Measurements from ENCODE around the gene SLCO2A1.

Gene SLCO2A1

DNA sequence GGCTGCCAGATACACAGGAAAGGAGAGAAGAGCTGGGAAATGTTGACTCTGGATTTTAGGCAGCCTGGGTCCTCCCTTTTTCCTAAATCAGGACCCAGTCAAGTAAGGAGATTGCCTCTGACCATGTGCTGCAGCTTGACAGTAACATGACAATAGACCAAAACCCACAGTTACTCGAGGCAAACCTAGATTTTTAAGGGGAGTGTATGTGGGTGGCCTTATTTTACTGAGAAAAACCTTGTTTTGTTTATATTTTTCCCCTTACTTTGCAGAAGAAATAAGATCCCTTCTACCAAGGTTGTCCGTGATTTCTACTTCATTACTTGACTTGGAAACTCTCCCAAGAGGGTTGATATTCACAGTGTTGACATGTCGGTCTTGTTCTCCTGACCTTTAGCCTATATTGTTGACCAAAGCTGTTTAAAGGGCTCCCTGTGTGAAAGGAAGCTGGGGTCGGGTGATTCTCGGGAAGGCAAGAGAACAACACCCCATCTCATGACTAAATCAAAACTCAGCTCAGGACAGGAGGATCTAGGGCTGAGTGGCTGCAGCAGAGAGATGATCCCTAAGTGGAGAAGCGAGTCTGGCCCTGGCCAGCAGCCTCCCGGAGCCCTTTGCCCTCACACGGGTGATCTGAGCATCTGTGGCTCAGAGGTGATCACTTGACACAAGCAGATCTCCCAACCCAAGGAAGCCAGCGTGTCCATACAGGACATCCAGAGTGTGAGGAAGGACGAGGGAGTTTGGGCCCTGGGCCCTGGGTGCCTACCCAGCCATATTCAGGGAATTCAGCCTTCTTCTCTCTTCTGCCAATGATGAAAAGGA, 31.0 kb upstream of the SLCO2A1 start:
- no peak for DNase-seq (ENCODE audit: low read depth)

GRCh38 chr3:134059671-134060560, 30.2 kb upstream of the SLCO2A1 start:
- no peak for DNase-seq (ENCODE audit: low read depth)

DNA sequence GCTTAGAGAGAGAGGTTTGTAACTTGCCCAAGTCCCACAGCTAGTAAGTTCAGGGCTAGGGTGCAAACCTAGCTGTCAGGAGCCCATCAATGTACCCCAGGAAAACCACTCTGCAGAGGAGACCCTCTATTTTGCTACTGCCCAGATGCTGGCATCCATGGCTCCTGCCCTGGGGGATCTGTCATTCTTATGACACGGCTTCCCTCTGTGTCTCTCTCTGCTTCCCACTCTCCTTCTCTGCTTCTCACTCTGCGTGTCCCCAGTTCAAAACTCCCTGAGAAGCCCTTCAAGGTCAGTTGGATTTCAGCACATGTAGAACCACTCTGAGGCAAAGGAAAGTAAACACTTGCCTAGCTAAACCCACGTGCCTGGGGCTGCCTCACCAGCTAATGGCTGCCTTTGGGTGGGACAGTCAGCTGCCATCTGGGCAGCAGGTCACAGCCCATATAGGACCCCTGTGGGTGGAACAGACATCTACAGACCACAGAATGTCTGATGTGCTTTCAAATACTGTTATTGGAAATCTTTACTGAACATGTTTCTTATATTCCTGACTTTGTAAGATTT, 29.4 kb upstream of the SLCO2A1 start:
- DNase-seq (ENCODE audit: low read depth), result no peak

DNA sequence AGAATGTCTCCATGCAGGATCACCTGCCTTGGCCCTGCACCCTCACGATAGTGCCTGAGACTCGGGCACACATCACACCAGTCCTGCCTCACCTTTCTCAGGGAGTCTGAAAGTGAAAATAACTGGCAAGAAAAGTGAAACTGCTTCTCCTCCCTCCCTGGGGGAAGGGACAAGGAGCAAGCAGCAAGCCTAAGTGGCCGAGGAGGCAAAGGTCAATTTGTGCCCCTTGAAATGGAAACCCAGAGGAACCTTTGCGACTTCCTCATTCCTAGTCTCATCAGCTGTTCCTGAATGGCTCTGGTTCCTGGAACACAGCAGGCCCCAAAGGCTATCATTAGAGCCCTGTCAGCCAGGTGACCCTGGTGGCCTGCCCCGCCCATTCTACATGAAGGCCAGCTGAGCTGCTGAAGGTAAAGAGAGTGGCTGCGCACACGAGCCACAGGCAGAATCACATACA, 28.0 kb upstream of the SLCO2A1 start:
- no peak for DNase-seq (ENCODE audit: low read depth)

DNA sequence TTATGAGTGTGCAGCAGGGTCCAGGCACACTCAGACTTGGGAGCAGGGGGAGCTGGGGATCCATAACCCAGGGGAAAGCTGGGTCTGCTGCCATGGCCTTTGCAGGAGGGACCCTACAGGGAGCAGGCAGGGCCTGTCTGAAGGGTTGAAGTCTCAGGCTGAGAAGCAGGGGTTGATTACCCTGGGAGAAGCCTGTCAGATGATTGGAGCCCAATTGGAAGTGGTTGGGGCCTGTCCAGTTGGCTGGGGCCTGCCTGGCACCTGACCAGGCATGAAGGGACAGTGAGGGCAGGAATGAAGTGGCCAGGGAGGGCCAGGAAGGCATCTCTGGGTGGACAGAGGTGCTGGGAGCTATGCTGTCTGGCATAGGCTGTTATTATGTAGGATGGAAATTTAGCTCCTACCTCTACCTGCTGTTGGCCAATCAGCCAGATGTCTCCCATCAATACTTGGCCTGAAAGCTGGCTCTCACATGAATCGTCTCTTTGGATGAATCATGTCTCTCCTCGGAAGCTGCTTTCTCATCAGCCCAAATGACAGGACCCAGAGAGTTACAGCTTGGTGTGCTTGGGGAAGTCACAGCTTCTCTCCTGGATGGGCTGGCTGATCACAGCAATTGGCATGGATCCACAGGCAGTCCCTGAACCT, 27.4 kb upstream of the SLCO2A1 start:
- no peak for DNase-seq (ENCODE audit: low read depth)

- no peak for DNase-seq (ENCODE audit: low read depth)
Measured at GRCh38 chr3:134056464-134056891, 26.8 kb upstream of the SLCO2A1 start.

DNA sequence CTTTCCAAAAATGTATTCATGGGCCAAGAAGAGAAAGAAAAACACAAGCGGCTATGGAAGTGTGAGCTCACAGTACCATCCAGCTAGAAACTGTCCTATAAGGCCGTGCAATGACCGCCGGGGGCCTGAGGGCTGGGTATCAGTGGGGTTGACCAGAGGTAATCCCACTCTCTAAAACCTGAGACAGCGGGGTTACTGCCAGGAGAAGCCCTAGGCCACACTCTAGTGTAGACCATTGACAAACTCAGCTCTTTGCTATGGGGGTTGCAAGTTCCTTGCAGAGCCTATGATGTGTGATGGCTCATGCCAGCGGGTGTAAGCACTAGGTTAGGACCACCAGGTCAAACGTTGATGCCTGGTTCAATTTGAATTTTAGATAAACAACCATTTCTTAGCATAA, 25.9 kb upstream of the SLCO2A1 start:
- no peak for DNase-seq (ENCODE audit: low read depth)

DNA sequence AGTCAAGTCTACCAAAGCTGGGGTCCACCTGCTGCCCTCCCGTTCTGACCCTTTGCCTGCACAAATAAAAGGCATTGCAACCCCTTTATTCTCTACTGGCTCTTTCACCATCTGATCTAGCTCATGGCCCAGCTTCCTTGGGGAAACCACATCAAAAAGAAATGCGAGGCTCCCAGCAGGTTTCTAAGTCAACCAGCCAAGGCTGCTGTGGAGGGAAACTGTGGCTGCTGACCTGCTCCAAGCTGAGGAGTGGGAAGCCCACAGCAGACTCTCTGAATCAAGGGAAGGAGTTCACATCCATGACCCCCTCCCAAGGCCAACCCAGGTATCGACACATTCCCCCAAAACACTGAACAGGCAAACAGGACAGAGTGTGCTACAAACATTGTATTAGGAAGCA, 25.2 kb upstream of the SLCO2A1 start:
- no peak for DNase-seq (ENCODE audit: low read depth)

- no peak for DNase-seq (ENCODE audit: low read depth)
Measured at GRCh38 chr3:134054231-134054630, 24.5 kb upstream of the SLCO2A1 start.

DNA sequence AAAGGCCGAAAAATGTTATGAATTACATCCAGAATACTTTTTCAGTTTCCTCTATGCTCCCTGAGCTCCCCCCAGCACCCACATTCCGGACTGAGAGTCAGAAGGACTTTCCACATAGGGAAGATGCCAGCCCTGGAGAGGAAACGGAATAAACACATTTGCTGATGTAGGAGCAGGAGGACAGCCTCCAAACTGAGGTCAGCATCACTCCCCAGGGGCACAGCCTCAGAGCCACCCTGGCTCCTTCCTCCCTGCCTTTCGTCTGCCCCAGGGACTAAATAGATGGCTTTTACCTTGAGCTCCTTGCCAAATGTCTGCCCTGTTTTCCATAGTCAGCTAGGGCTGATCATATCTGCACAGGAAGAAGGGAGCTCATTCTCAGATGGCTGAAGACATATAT, 22.6 kb upstream of the SLCO2A1 start:
- no peak for DNase-seq (ENCODE audit: low read depth)

GRCh38 chr3:134049676-134050075, 20.0 kb upstream of the SLCO2A1 start:
- no peak for DNase-seq (ENCODE audit: low read depth)

- no peak for DNase-seq (ENCODE audit: low read depth)
Measured at GRCh38 chr3:134048278-134048996, 18.7 kb upstream of the SLCO2A1 start.

DNA sequence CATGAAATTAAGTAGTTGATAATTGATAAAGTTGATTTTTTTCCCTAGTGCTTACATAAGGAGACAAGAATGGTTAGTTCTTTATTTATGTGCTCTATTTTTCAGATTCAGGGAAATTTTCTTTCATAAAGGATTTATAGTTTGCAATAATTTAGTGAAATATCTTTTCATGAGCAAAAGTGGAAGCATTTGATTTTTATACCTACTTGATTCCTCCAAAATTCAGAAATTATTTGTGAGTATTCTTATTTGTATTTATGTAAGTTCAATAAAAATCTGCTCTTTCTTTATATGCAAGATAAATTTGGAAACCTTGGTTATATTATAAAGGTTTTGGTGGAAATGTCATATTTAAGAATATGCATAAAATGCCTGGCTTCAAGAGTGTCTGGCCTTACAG, 14.7 kb upstream of the SLCO2A1 start:
- no peak for DNase-seq (ENCODE audit: low read depth)

GRCh38 chr3:134040066-134040465, 10.3 kb upstream of the SLCO2A1 start:
- no peak for DNase-seq (ENCODE audit: low read depth)

DNA sequence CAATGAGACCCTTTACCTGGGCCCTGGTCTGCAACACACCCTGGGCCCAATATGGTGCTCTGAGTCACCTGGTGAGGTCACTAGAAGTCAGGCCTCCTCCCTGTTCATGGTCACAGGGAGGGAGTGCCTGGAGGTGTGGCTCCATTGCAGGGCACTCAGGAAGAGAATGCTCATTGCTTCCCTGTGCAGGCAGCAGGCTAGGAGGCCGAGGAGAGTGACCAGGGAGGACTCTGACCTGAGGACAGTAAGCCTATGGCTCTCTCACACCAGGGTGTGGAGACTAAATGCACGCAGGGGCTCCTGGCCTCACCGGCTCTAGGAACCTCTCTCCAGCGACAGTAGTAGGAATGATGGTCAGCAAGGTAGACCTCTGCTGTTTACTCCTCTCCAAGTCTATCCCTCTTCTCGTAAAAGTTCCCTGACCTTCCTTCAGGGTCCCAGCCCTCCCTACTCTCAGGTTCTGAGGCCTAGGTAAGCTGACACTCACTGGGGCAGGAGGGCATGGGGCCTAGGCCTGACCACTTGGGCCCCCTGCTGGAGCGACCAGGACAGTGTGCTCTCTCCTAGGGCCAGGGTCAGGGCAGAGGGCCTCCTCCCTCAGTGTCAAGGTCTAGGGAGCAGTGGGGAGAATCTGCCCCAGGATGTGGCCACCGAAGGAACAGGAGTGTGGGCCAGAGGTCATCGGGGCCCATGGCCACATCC, 9.6 kb upstream of the SLCO2A1 start:
- DNase-seq (ENCODE audit: low read depth), result no peak

DNA sequence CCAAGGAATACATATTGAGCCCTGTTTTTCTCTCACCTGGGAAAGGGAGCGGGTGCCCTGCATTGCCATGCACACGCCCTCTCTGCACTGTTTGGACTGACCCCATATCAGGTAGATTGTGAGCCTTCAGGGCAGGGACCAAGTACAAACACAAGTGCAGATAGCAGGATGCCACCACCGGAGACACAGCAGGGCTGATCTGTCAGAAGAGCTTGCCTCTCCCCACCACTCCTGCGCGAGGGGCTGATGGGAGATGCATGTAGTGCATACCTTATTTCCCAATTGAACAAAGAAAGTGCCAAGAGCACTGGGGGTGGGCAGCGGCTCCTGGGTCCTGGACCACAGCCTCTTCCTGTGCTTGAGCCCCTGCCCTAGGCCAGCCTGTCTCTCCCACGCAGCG, 9.0 kb upstream of the SLCO2A1 start:
- no peak for DNase-seq (ENCODE audit: low read depth)

GRCh38 chr3:134038071-134038491, 8.4 kb upstream of the SLCO2A1 start:
- no peak for DNase-seq (ENCODE audit: low read depth)

DNA sequence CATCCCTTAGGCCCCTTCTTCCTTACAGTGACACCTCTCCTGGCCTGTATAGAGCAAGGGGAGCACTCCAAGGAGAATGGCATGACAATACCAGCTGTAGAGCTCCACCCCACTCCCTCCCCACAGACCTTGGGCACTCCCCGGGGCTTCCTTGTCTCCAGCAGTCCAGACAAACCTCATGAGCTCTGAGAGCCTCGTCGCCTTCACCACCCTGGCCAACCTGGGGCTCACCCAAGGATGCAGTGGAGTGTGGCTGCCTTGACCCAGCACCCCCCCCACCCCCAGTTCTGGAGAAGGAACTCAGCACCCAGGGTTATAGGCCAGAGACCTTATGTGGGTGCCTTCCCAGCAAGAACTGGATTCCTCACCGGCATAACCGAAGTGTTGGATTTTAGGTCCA, 7.4 kb upstream of the SLCO2A1 start:
- no peak for DNase-seq (ENCODE audit: low read depth)

- DNase-seq (ENCODE audit: low read depth), result no peak
Measured at GRCh38 chr3:134036291-134036690, 6.6 kb upstream of the SLCO2A1 start.

GRCh38 chr3:134035836-134036235, 6.1 kb upstream of the SLCO2A1 start:
- DNase-seq (ENCODE audit: low read depth), result no peak

Measured in stimulated activated CD8-positive, alpha-beta memory T cell treated with anti-CD3 and anti-CD28 coated beads, Interleukin-12 subunit alpha, Interleukin-12 subunit beta, amount 100 ng/mL, for 4 hours (primary cell).